HG02840 (cell line): ENCODE results near the gene NEUROG1.

Source experiments
- ATAC-seq: cut with Tn5 transposase; IDR thresholded peaks from one replicate; pipeline ENCODE4 v1.9.1; 2021; ENCODE audit warnings: mild to moderate bottlenecking, moderate library complexity, moderate number of reproducible peaks; ENCODE audit not compliant: unreplicated experiment, low FRiP score

NEUROG1 gene, protein sequence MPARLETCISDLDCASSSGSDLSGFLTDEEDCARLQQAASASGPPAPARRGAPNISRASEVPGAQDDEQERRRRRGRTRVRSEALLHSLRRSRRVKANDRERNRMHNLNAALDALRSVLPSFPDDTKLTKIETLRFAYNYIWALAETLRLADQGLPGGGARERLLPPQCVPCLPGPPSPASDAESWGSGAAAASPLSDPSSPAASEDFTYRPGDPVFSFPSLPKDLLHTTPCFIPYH

DNA sequence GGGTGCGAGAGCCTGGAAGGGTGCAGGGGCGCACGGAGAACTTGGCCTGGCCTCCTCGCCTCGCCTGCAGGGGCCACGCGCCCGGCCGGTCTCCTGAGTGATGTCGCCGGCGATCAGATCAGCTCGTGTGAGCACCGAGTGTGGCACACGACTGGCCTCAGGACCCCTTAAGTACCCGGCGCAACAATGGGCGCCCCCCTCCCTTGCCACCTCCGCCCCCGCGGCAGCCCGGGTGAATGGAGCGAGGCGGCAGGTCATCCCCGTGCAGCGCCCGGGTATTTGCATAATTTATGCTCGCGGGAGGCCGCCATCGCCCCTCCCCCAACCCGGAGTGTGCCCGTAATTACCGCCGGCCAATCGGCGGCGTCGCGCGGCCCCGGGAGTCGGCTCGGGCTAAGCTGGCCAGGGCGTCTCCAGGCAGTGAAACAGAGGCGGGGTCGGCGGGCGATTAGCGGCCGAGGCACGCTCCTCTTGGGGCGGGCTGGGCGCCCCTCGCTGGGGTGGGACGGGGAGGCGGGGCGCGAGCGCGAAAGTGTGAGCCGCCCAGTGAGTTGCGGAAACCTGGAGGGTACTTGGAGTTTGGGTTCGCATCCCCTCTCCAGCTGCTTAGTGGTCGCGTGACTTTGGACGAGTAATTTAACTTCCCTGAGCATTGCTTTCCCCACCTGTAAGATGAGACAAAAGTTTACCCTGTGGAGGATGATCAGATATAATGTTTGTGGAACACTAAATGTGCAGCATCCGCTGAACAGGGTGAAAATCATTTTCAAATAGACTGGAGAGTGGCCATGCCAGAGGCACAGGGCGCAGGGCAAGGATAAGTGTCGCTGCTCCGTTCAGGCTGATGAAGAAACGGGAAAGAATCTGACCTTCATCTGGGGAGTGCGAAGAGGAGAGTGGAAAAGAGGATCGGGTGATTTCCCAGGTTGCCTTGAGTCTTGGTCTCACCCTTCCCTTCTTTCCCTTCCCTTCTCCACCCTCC lies at the start of gene NEUROG1:
TSS of gene NEUROG1 (minus strand) at position 145 of the 982 bp plus-strand sequence. CDS start 274 bp downstream, outside the sequence.
- ATAC-seq: no peak

DNA sequence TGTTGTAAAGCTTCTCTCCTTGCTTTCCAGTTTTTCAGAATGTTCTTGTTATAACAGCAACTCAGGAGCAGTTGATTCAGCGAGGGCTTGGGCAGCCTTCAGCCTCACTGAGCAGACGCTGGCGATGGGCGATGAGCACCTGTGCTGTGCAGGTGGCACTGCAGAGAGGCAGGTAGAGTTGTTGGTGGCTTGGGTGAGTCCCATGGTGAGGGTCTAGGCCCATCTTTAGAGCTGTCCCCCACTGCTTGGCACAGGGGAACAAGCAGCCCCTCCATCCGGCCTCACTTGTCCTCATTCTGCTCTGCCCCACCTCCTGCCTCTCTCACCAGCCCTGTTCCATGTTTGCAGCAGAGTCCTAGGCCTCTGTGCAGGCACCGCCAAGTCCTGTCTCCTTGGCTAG lies 49.2 kb upstream of the NEUROG1 start:
- ATAC-seq: no peak

DNA sequence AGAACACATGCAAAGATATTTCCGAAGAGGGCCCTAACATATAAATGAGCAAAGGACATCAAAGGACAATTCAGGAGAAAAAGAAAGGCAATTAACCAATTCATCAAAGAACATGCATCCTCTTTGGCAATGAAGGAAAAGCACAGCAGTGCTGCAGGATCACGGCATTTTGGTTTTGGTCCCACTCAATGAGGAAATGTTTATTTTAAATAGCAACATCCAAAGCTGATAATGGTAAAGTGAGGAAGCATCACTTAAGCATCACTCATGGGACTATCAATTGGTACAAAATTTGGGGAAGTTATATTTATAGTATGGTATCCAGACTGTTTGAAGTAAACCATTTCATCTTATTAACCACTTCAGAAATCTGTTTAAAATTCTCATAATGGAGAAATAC lies 48.5 kb upstream of the NEUROG1 start:
- ATAC-seq: no peak

DNA sequence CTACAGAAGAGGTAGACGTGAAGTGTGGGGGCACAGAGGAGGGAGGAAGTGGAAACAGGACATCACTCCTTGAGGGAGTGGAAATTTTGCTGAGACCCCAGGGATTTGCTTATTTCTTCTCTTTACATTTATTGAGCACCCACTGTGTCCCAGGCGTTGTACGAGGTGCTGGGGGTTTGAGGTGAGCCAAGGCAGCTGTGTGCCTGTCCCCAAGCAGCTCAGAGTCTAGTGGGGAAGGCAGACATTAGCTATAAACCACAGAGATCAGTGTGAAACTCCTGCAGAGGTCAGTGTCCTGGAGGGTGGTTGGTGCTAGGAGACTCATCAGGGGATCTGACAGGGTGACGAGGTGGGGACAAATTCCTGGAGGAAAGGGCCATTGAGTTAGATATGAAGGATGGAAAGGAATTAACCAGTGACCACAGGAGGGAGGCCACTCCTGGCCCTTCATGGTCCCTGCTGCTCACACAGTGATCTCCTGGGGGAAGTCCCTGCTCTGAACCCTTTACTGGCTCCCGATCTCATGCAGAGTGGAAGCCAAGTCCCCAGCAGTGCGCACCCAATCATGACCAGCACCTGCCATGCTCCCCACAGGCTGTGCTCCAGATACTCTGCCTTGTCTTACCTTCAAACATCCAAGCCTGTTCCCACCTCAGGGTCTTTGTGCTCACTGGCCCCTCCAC lies 46.5 kb upstream of the NEUROG1 start:
- ATAC-seq: no peak

DNA sequence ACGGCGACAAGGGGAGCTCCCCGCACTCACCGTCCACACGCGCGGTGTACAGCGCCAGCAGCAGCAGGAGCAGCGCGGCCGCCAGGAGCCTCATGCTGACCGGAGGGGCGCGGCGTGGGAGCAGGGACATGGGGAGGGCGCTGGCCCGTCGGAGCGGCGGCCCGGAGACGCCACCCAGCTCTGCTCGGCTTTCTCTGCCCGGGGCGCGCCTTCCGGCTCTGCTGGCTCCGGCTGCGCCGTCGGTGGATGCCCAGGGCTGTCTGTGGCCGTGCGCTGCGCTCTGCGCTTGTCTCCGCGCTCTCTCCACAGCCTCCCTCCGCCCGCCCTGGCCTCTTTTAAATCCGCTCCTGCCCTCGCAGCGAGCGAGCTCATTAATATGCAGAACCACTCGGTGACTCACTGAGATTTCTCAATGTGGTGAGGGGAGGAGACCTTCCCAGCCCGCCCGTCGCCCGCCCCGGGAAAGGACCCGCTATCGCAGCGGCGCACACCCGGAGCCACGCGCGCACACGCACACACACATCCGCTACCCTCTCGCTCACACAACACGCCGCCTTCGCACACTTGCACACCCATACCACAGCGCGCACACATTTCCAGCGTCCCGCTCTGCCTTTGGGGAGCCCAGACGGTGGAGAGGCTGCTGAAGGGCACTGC lies 43.0 kb upstream of the NEUROG1 start, which contains the start of gene CXCL14:
TSS of gene CXCL14 (minus strand) at position 307 of the 657 bp plus-strand sequence. CDS start at position 94, 213 bp downstream.
- no peak for ATAC-seq

DNA sequence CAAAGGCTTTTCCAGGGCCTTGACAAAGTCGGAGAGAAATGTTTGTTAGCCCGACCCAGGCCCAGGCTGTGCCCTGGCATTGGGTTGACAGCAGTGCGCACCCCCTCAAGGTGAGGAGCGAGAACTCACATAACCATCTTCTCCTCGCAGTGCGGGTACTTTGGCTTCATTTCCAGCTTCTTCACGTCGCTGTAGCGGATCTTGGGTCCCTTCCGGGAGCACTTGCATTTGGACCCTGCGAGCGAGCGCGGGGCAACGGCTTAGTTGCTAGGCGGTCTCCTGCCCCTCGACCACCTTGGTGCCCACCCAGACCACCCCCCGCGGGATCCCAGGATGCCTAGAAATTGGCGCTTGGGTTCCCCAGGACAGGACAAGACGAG lies 42.5 kb upstream of the NEUROG1 start:
- ATAC-seq: no peak

DNA sequence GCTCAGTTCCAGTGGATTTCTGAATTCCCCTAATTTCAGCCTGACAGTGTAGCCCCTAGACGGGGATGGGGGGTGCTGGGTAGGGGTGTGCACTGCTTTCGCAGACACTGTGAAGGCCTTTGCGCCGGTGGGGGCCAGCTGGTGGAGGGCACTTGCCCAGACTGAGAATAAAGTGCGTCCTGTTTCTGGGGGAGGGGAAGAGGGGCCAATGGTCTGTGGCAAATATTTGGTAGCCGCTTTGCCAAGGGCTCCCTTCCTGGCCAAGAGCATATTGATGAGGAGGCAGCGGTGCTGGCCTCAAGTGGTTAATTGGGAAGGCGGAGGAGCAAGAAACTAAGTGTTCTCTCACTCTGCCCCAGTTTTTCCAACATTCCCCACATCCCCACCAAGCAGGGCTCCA lies 41.7 kb upstream of the NEUROG1 start:
- ATAC-seq: no peak

DNA sequence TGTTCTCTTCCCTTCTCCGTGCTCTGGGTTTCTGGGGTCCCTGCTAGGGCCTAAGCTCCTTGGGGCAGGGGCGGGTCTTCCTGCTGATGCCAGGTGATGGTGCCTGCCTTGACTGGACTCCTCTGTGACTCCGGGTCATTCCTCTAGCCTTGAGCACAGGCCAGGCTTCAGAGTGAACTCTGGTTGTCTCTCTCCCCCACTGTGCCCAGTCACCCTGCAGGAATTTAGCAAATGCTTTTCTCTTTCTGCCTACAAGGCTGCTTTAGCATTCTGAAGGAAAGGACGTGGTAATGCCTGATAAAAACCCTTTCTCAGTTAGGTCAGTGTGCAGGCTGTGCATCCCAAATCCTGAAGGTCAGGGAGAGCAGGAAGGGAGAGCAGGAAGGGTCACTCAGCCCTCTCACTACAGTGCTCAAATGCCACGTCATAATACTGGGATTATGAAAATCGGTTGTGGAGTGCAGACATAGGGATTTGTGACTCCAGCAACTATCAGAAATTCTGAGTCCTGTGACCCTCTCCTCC lies 40.4 kb upstream of the NEUROG1 start:
- ATAC-seq: no peak

DNA sequence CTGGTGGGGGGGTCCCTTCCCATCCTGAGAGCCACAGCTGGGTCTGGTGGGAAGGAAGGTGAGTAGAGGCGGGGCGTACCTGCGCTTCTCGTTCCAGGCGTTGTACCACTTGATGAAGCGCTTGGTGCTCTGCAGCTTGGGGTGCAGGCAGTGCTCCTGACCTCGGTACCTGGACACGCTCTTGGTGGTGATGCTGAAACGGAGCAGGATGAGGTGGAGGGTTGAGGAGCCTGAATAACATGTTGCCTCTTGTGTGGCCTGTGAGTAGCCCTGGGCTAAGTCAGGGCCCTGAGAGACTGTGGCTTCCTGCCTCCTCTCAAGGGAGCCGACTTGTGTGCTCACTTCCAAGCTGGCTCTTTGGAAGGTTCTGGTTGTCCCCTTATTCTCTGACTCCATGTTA lies 38.7 kb upstream of the NEUROG1 start:
- ATAC-seq: no peak

DNA sequence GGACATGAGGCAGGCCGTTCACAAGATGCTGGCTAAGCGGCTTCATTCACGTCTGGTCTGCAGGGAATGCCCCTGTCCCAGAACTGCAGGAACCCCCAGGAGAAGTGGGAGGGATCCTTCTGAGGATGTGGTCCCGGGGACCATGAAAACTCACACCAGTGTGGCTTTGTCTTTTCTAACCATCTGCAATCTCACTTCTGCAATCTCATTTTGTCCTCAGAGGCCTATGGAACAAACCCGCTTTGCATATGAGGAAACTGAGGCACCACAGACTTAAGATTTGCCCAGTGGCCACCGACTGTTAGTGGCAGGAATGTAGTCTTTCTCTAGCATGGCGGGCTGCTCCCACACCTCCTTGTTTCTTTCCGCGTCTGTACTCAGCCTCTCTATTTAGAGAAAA lies 36.1 kb upstream of the NEUROG1 start:
- no peak for ATAC-seq

DNA sequence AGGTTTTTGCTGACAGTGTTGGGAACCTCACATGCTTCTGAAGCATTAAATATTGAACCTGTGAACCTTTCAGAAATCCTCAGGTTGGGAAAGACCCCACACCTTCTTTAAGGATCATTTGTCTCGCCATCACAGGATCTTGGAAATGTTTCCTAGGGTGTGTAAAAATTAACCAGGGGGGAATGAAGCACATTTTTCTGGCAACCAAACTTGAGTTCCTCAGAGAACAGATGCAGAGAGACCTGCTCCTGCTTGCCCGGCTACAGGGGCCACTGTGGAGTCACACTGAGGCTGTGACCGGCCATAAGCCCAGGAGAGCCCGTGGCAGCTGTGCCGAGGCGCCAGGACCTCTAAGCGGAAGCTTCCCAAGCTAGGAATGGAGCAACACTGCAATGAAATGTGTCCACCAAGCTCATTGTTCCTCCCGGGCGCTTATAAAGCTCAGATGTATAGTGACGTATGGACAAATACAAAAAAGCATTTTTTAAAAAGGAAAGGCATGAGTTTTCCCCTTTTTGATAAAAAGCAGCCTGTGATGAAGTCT lies 35.4 kb upstream of the NEUROG1 start:
- no peak for ATAC-seq

DNA sequence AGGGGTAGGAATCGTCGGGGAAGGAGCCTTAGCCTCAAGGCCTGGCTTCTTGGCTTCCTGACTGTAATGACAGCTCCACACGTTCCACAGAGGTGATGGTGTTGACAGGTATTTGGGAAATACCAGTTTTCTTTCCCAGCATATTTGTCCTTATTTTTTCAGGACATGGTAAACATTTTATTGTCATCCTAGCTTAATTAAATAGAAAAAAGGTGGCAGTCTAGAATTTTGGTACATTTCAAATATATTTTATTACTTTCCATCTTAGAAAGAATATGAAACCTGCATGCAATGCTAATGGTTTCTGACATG lies 34.6 kb upstream of the NEUROG1 start:
- no peak for ATAC-seq

DNA sequence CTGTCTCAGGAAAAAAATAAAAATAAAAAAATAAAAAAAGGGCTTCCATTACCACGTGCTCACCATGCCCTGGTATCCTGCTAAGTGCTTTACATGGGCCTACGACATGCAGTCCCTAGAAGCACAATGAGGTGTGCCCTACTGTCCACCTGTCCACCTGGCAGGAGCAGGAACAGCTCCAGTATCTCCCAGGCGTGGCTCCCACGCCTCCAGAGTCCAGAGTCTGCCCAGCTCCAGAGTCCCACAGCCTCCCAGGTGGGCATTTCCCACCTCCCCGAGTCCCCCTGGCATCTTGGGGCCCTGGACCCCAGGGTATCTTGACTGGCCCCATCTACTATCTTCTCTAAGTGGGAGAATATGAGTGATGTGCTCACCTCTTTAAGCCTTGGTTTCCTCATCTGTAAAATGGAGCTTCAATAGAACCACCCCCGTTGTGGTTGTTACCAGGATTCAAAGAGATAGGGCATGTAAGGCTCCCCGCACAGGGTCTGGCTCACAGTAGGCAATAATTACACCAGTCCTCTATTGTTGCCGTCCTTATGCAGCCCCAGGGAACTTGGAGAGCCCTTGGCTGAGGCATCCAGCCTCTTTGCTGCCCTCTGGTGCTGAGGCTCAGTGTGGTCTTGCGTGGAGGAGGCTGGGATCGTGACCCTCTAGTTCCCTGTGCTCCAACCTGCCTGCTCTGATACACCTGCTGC lies 34.1 kb upstream of the NEUROG1 start:
- no peak for ATAC-seq

DNA sequence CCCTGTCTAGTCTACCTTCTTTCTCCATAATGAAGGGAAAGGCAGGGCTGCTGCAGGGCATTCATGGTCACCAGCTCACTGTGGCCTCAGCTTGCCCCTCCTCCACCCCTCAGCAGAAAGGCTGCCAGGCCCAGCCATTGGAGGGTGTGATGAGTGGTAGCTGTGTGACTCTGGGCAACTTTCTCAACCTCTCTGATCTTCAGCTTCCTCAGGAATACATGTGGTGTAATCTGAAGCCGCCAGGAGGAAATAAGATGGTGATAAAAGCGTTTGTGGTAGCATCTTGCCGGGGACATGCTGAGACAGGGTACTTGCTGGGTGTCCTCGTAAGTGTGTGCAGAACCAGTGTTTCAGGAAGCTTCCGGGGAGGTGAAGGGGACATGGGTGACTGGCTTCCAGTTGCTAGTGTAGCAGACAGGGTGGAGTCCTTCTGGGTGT lies 33.2 kb upstream of the NEUROG1 start:
- no peak for ATAC-seq

DNA sequence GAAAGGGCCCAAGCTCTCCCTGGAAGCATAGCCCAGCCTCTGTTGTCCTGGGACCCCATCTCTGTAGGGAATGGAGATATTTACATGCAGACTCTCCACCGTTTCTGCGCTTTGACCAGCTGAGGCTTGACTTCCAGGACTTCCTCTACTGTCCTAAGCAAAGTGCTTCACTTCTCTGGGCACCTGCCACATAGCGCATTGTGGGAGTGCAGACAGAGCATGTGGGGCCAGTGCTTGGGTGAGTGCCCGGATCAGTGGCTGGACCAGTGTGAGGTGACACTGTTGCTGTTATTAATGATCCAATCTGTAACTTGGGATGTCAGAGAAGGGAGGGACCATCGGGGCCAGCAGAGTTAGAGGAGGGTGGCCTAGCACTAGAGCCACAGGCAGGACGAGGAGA lies 32.5 kb upstream of the NEUROG1 start:
- ATAC-seq: no peak

DNA sequence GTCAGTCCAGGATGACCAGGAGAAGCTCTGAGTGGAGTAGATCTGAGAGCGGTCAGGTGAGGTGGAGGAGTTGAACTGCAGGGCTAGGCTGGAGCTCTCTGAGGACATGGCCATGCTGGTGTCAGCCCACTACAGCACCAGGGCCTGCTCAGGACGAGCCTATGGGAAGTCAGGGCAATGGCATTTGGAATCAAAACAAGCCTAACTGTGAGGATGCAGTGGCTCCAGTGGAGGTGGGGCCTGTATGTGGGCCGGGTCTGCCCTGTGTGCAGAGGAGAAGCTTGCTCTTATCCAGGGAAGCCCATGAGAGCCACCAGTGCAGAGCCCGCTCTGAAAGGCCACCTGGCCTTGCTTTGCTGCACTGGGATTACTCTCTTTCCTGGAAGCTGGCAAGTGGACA lies 31.9 kb upstream of the NEUROG1 start:
- ATAC-seq: no peak

DNA sequence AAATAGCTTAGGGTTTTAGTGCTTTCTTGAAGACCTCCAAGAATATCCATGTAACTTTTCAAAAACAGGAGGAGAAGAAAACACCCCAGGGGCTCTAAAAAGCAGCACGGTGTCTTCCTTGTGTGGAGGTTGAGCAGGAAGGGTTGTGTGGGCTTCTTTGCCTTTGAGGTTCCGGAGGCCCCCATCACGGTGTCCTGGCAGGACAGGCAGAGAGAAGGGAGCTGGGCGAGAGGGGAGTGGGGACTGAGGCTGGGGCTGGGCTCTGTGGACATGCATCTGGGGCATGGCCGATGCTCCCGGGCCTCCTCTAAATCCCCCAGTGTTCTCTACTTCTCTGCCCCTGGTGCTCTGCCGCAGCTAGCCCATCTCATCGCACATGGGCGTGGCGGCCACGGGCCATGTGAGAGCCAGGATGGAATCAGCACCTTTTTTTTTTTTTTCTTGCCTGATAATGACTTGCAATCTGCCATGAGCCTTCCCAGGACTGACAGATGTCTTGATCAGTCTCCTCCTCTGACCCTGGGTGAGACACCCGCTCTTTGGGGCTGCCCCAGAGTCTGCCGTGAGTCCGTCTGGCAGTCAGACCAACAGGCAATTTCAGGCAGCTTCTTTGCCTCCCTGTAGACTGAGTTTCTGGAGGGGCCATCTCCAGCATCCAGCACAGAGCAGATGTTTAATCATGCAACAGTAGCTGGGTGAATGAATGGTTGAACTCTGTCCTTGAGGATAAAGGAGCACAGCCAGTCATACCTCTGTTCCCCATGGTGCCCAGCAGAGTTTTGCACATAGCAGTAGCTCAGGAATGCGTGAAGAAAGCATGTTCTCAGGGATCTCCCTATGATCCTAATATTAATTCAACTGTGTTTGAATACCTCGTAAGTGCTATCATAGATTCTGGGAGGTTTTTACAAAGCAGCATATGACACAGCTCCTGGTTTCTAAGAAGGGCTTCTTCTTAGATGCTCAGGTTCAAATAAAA lies 30.9 kb upstream of the NEUROG1 start:
- no peak for ATAC-seq

DNA sequence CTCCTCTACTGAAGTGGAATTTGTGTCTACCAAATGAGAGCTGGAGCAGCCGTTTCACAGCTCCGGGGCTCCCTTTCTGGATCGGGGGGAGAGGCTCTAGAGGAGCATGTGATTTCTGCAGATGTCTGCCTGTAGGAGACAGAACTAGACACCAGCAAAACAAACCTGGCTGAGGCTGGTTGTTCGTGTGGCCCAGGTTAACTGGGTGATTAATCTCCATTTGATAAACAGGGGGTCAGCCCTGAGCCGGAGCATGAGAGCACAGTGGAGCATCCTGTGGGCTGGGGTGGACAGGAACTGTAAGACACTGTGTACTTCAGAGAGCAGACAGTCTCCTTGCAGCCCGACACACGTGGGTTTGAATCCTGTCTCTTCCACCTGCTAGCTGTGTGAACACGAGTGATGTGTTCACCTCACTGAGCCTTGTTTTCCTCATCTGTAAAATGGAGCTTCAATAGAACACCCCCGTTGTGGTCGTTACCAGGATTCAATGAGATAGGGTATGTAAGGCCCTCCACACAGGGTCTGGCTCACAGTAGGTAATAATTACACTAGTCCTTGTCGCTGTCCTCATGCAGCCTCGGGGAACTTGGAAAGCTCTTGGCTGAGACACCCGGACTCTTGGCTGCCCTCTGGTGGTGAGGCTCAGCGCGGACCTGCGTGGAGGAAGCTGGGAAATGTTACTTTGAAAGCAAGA lies 30.1 kb upstream of the NEUROG1 start:
- ATAC-seq: no peak
